Stomach smooth muscle (tissue), 2 donors: ENCODE measurements around the gene SAGE1.
"Not testable (repeated sequence)": the region's sequence is repeated elsewhere in the genome, so short reads cannot be mapped to it uniquely, and the experiment has no call there.

Experiments
- H3K27ac ChIP-seq: one replicate; pipeline ENCODE4 v1.7.0; 2013; ENCODE audit warnings: mild to moderate bottlenecking, low read length, inconsistent platforms
- H3K27me3 ChIP-seq, 2 donors: one replicate each; pipeline ENCODE4 v1.7.0; 2013; ENCODE audit warnings: low read length in 2 of 2; ENCODE audit not compliant: insufficient read depth in 2 of 2, control insufficient read depth in 1 of 2
- H3K36me3 ChIP-seq, 2 donors: one replicate each; pipeline ENCODE4 v1.7.0; 2013; ENCODE audit warnings: low read length in 2 of 2; ENCODE audit not compliant: control insufficient read depth in 2 of 2, insufficient read depth in 2 of 2
- H3K4me1 ChIP-seq: one replicate; pipeline ENCODE4 v1.7.0; 2013; ENCODE audit warnings: low read length; ENCODE audit not compliant: control insufficient read depth, insufficient read depth
- H3K4me3 ChIP-seq, 2 donors: one replicate each; pipeline ENCODE4 v1.7.0; 2013; ENCODE audit warnings: low read length in 2 of 2
- H3K9ac ChIP-seq, 2 donors: one replicate each; pipeline ENCODE4 v1.7.0; 2013; ENCODE audit warnings: low read length in 2 of 2, mild to moderate bottlenecking in 1 of 2
- H3K9me3 ChIP-seq, 2 donors: one replicate each; pipeline ENCODE4 v1.7.0; 2013; ENCODE audit warnings: low read length in 2 of 2; ENCODE audit not compliant: control insufficient read depth in 2 of 2
- donor health status: healthy.
- donor health status: Pancreatic carcinoma.

Gene SAGE1

DNA sequence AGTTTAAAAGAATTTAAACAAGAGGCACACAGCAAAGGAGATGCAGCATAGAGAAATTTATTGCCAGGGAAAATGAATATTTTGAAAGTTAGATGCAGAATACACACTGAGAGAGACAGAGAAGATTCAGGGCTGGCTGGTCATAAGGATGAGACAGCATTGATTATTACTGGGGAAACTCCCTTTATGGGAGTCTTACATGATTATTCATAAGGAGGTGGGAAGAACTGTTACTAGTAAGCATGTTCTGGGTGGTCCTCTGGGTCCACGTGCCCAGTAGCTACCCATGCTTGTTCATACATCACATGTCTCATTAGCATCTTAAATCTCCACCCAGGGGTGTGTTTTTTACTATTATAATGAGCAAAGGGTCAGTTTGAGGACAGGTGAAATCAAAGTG, 27.0 kb downstream of the SAGE1 start:
- H3K27me3 ChIP-seq = peaks cover 0 to 14% of the 10 kb centered on the region in 2 donors
- not testable (repeated sequence) for H3K4me1 ChIP-seq, H3K27ac ChIP-seq, H3K9ac ChIP-seq, H3K36me3 ChIP-seq, H3K9me3 ChIP-seq, H3K4me3 ChIP-seq

DNA sequence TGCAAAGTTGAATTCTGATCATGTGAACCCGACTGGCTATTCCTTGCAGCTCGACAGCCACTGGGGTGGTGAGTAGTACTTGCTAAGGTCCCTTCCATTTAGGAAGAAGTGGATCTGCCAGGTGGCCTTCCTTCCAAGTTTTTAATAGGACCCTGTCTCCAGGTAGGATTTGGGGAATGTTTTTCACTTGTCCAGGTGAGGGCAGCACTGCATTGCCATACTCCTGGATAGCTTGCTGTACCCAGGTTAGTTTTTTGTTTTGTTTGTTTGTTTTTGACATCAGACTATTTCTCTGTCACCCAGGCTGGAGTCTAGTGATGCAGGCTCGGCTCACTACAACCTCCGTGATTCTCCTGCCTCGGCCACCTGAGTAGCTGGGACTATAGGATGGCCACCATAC, 29.8 kb downstream of the SAGE1 start:
- no peak overlapping the region for H3K4me3 ChIP-seq
- H3K9me3 ChIP-seq = no peaks in the 10 kb centered on the region
- no peak overlapping the region for H3K27ac ChIP-seq
- H3K9ac ChIP-seq = no peak overlapping the region
- peaks cover 0 to 9% of the 10 kb centered on the region in 2 donors for H3K27me3 ChIP-seq
- no peaks in the 10 kb centered on the region for H3K36me3 ChIP-seq
- H3K4me1 ChIP-seq = no peaks in the 10 kb centered on the region

DNA sequence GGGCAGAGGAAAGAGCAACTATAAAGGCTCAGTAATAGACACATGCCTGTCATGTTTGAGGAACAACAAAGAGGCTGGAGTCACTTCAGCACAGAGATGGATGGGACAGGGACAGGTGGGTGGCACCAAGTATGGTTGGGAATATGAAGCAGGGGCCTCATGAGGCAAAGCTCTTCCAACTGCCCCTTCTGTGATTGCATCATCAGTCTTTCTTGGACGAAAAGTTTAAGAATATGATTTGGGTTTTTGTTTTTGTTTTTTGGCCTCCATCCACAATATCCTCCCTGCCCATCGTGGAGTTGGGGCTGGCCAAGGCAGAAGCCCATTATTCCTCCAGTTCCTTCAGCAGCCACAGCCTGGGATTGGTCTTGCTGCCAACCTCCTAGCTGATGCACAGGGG, 34.4 kb downstream of the SAGE1 start:
- no peaks in the 10 kb centered on the region for H3K4me1 ChIP-seq
- peaks cover 0 to 11% of the 10 kb centered on the region in 2 donors for H3K27me3 ChIP-seq

DNA sequence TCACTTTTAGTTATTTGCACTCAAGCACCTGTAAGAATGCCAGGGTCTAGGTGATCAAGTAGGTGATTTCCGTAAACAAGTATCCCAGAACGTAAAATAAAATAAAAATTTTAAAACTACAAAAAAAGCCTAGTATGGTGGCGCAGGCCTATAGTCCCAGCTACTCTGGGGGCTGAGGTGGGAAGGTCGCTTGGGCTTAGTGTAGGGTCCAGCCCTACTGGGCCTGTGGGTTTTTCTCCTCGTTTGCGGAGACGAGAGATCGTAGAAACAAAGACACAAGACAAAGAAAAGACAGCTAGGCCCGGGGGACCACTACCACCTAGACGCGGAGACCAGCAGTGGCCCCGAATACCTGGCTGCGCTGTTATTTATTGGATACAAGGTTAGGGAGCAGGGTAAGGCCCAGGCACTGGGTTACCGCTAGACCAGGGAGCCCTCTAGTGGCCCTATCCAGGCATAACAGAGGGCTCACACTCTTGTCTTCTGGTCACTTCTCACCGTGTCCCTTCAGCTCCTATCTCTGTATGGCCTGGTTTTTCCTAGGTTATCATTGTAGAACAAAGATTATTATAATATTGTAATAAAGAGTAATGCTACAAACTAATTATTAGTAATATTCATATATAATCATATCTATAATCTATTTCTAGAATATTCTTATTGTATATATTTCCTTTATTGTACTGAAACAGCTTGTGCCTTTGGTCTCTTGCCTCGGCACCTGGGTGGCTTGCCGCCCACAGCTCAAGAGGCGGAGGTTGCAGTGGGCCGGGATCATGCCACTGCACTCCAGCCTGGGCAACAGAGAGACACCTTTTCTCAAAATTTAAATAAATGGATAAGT, 38.4 kb downstream of the SAGE1 start:
- no peak overlapping the region for H3K9ac ChIP-seq
- H3K27ac ChIP-seq = no peak overlapping the region
- H3K9me3 ChIP-seq = peaks cover 0 to 3% of the 10 kb centered on the region in 2 donors
- H3K4me3 ChIP-seq = no peak overlapping the region
- no peaks in the 10 kb centered on the region for H3K36me3 ChIP-seq
- H3K27me3 ChIP-seq = peaks cover 0 to 4% of the 10 kb centered on the region in 2 donors
- H3K4me1 ChIP-seq = no peaks in the 10 kb centered on the region

More for the DNA sequence above, 34.4 kb downstream of the SAGE1 start:
- Histone ChIP-seq H3K9me3 (peaks cover 0 to 3% of the 10 kb centered on the region in 2 donors), H3K4me3 (no peak overlapping the region), H3K27ac (no peak overlapping the region), H3K9ac (no peak overlapping the region), H3K36me3 (no peaks in the 10 kb centered on the region)

DNA sequence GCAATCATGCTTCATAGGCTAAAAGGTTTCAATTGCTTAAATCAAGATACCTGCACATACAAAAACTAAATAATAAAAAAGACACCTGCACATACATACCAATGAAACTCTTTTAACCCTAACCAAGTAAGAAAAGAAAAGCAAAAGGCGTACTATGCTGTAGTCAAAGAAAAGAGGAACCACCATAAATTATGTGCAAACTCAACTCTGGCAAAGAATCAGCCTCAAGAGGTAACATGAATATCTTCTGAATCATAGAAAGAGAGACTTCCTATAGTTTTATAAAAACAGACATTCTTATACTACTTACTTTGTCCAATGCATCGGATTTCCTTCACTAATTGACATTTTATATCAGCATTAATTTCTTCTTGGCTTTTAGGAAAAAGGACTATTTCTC, 51.0 kb downstream of the SAGE1 start:
- peaks cover 0 to 4% of the 10 kb centered on the region in 2 donors for H3K27me3 ChIP-seq

DNA sequence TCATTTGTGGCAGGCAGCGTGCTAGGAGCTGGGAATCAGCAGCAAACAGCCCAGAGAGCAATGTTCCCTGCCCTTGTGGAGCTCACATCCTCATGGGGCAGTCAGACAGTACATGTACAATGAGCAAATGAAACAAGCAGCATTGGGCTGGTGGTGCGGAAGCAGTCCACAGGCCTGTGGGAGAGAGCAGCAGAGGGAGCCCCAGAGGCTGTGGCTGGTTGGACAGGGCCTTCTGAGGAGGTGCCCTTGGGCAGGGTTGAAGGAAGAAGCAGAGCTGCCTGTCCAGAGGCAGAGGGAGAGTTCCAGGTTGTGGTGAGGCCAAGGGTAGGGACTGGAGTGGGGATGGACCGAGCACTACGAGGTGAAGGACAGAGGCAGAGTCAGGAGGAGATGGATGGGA, 57.8 kb downstream of the SAGE1 start:
- Histone ChIP-seq H3K4me3 (no peak overlapping the region), H3K9ac (no peak overlapping the region), H3K4me1 (no peaks in the 10 kb centered on the region), H3K27ac (no peak overlapping the region), H3K36me3 (no peaks in the 10 kb centered on the region), H3K9me3 (no peaks in the 10 kb centered on the region), H3K27me3 (peaks cover 0 to 9% of the 10 kb centered on the region in 2 donors)

More for the DNA sequence above, 51.0 kb downstream of the SAGE1 start:
- no peak overlapping the region for H3K9ac ChIP-seq
- no peak overlapping the region for H3K4me3 ChIP-seq
- no peak overlapping the region for H3K27ac ChIP-seq
- no peaks in the 10 kb centered on the region for H3K9me3 ChIP-seq
- H3K4me1 ChIP-seq = no peaks in the 10 kb centered on the region
- H3K36me3 ChIP-seq = no peaks in the 10 kb centered on the region
